Neural cell (in vitro differentiated cells): ENCODE results near the gene MRPL34. TPM values are rescaled to one million over a fixed set of nuclear protein-coding genes. Genes with fewer than 3 reads are reported as not detected.

Source experiments
- H2AFZ ChIP-seq: fragments of 200-600, 300-800 bp; sonication (generic), shearing (Covaris generic); 2 replicates; pipeline ENCODE4 v1.6.0; 2014; ENCODE audit warnings: low read depth, mild to moderate bottlenecking, antibody characterized with exemption, low read length, moderate library complexity
- H3F3A ChIP-seq: fragments of 200-600 bp; shearing (Covaris generic); 2 replicates; pipeline ENCODE4 v1.6.1; 2016; ENCODE audit warnings: mild to moderate bottlenecking, moderate library complexity, mixed read lengths, antibody characterized with exemption, low read length; ENCODE audit not compliant: insufficient read depth, poor library complexity, severe bottlenecking
- H3K27ac ChIP-seq: fragments of 200-600, 300-800 bp; sonication (generic), shearing (Covaris generic); 2 replicates; pipeline ENCODE4 v1.5.1; 2014; ENCODE audit warnings: mild to moderate bottlenecking, low read length, moderate library complexity
- H3K27me3 ChIP-seq: fragments of 300-800, 200-600 bp; sonication (generic), shearing (Covaris generic); 2 replicates; pipeline ENCODE4 v1.6.0; 2014; ENCODE audit warnings: mild to moderate bottlenecking, low read depth, low read length, moderate library complexity; ENCODE audit not compliant: insufficient read depth
- H3K36me3 ChIP-seq: fragments of 300-800, 200-600 bp; sonication (generic), shearing (Covaris generic); 2 replicates; pipeline ENCODE4 v1.5.1; 2014; ENCODE audit warnings: mild to moderate bottlenecking, antibody characterized with exemption, low read length, moderate library complexity; ENCODE audit not compliant: insufficient read depth
- H3K4me2 ChIP-seq: fragments of 300-800, 200-600 bp; sonication (generic), shearing (Covaris generic); 2 replicates; pipeline ENCODE4 v1.6.0; 2014; ENCODE audit warnings: mild to moderate bottlenecking, low read length
- H3K4me3 ChIP-seq: fragments of 300-800, 200-600 bp; sonication (generic), shearing (Covaris generic); 2 replicates; pipeline ENCODE4 v1.5.1; 2014; ENCODE audit warnings: mild to moderate bottlenecking, low read length, moderate library complexity
- H3K79me2 ChIP-seq: fragments of 200-600 bp; shearing (Covaris generic); replicated peaks from 2 replicates; pipeline ENCODE4 v1.6.0; 2014; ENCODE audit warnings: mild to moderate bottlenecking, low read length, moderate library complexity; ENCODE audit not compliant: insufficient read depth
- H3K9ac ChIP-seq: fragments of 300-800, 200-600 bp; sonication (generic), shearing (Covaris generic); 2 replicates; pipeline ENCODE4 v1.6.1; 2016; ENCODE audit warnings: mild to moderate bottlenecking, low read length, mixed read lengths
- H3K9me2 ChIP-seq: fragments of 200-600 bp; shearing (Covaris generic); 2 replicates; pipeline ENCODE4 v1.6.1; 2016; ENCODE audit warnings: mild to moderate bottlenecking, low read length, mixed read lengths; ENCODE audit not compliant: insufficient read depth
- H3K9me3 ChIP-seq: fragments of 200-600, 300-800 bp; sonication (generic), shearing (Covaris generic); 2 replicates; pipeline ENCODE4 v1.6.1; 2016; ENCODE audit warnings: mild to moderate bottlenecking, mixed run types, low read length, moderate library complexity, mixed read lengths
- H4K20me1 ChIP-seq: fragments of 200-600 bp; shearing (Covaris generic); 2 replicates; pipeline ENCODE4 v1.6.1; 2016; ENCODE audit warnings: mild to moderate bottlenecking, mixed run types; ENCODE audit not compliant: insufficient read depth
- EP300 ChIP-seq: fragments of 450-650 bp; conservative IDR thresholded peaks from 2 replicates; pipeline ENCODE4 v1.6.1; 2014; ENCODE audit warnings: antibody characterized with exemption, mild to moderate bottlenecking, moderate library complexity; ENCODE audit not compliant: poor library complexity, severe bottlenecking
- EZH2 ChIP-seq: fragments of 200-600, 300-800 bp; shearing (Covaris generic), sonication (generic); IDR thresholded peaks from 2 replicates; pipeline ENCODE4 v1.6.1; 2014; ENCODE audit warnings: antibody characterized with exemption, low read length, borderline replicate concordance, mild to moderate bottlenecking; ENCODE audit not compliant: insufficient read depth, poor library complexity, severe bottlenecking
- MXI1 ChIP-seq: fragments of 450-650 bp; conservative IDR thresholded peaks from 2 replicates; pipeline ENCODE4 v1.6.1; 2014; ENCODE audit warnings: antibody characterized with exemption, mild to moderate bottlenecking; ENCODE audit not compliant: poor library complexity, severe bottlenecking
- POLR2AphosphoS5 ChIP-seq: IDR thresholded peaks from 2 replicates; pipeline ENCODE4 v1.6.1; 2012
- RAD21 ChIP-seq: fragments of 450-650 bp; conservative IDR thresholded peaks from 2 replicates; pipeline ENCODE4 v1.6.1; 2014; ENCODE audit warnings: antibody characterized with exemption, mild to moderate bottlenecking, moderate library complexity
- SMC3 ChIP-seq: fragments of 450-650 bp; conservative IDR thresholded peaks from 2 replicates; pipeline ENCODE4 v1.6.1; 2014; ENCODE audit warnings: antibody characterized with exemption, mild to moderate bottlenecking, moderate library complexity; ENCODE audit not compliant: poor library complexity
- TAF1 ChIP-seq: IDR thresholded peaks from 2 replicates; pipeline ENCODE4 v1.6.1; 2012; ENCODE audit warnings: low read depth
- polyA plus RNA-seq: library from polyadenylated mRNA; depleted of rRNA; stranded (reverse); fragments of >200 nt; gene quantifications from 2 replicates; pipeline ENCODE4 v1.2.3, GENCODE V29; 2014
- TF ChIP-seq, protein P1 (sequence below): IDR thresholded peaks from 2 replicates; pipeline ENCODE4 v1.6.1; 2012; ENCODE audit warnings: borderline replicate concordance
- TF ChIP-seq, protein P2 (sequence below): fragments of 450-650 bp; IDR thresholded peaks from 2 replicates; pipeline ENCODE4 v1.5.1; 2014; ENCODE audit warnings: antibody characterized with exemption, mild to moderate bottlenecking, moderate library complexity; ENCODE audit not compliant: poor library complexity, severe bottlenecking

The MRPL34 gene
- polyA plus RNA-seq, 1 donor from 2014 or later: 61.7 TPM

DNA sequence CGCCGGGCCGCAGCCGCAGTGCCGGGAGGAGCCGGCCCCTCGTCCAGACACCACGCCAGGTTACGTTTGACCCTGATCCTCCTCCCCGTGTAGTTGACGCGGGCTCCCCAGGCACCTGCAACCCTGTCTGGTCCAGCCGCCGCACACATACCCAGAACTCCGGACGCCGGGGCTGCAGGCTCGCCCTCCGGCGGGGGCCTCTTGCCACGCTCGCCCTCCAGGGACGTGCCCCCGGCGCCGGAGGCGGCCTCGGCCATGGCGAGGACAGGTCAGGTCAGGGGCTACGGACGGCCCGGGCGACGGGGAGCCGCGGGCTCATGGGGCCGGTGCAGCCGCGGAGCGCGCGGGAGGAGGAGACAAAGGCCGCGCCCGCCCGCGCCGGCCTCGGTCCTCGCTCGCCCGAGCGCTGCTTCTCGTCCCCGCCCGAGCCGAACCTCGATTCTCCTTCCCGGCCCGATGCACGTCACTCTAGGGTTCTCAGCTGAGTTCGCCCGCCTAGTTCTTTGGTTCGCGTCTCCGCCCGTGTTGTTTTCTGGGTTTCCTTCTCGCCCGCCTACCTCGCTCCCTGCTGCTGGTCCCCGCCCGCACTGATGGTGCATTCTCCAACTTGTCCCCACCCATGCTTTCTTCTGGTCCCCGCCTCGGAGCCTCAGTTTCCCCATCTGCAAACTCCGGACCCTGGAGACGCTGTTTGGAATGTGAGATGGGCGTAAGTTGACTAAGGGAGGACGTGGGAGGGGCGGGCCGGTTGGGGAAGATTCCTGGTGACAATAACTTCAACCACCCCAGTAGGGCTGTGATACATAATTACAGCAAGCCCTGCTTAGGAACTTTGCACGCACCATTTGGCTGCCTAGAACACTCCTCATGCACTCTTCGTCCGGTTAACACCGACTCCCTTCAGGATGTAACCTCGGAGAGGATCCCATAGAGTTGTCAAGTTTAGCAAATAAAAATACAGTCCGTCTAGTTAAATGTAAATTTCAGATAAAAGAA, 29.0 kb downstream of the MRPL34 start, which contains the start of gene ANO8:
TSS of gene ANO8 (minus strand) at position 442 of the 996 bp plus-strand sequence. CDS start at position 257, 185 bp downstream.
- Histone ChIP-seq H3K79me2 (peaks cover 7% of the 10 kb centered on the region), H3K36me3 (no peaks in the 10 kb centered on the region), H3F3A (peaks cover 6% of the 10 kb centered on the region), H3K4me3 (peak within 1 kb of the TSS; percentile 91), H4K20me1 (no peaks in the 10 kb centered on the region), H3K9me3 (no peaks in the 10 kb centered on the region), H2AFZ (peak within 1 kb of the TSS; percentile 80), H3K4me2 (peak within 1 kb of the TSS; percentile 49), H3K9ac (peak within 1 kb of the TSS; percentile 94), H3K9me2 (no peaks in the 10 kb centered on the region), H3K27me3 (no peaks in the 10 kb centered on the region), H3K27ac (peak within 1 kb of the TSS; percentile 76)
- TF ChIP-seq RAD21 (no peak), POLR2AphosphoS5 (peak; percentile 81), EZH2 (no peak), TAF1 (no peak), EP300 (peak; percentile 45), MXI1 (peak; percentile 69), SMC3 (no peak)
- TF ChIP-seq, protein P1, sequence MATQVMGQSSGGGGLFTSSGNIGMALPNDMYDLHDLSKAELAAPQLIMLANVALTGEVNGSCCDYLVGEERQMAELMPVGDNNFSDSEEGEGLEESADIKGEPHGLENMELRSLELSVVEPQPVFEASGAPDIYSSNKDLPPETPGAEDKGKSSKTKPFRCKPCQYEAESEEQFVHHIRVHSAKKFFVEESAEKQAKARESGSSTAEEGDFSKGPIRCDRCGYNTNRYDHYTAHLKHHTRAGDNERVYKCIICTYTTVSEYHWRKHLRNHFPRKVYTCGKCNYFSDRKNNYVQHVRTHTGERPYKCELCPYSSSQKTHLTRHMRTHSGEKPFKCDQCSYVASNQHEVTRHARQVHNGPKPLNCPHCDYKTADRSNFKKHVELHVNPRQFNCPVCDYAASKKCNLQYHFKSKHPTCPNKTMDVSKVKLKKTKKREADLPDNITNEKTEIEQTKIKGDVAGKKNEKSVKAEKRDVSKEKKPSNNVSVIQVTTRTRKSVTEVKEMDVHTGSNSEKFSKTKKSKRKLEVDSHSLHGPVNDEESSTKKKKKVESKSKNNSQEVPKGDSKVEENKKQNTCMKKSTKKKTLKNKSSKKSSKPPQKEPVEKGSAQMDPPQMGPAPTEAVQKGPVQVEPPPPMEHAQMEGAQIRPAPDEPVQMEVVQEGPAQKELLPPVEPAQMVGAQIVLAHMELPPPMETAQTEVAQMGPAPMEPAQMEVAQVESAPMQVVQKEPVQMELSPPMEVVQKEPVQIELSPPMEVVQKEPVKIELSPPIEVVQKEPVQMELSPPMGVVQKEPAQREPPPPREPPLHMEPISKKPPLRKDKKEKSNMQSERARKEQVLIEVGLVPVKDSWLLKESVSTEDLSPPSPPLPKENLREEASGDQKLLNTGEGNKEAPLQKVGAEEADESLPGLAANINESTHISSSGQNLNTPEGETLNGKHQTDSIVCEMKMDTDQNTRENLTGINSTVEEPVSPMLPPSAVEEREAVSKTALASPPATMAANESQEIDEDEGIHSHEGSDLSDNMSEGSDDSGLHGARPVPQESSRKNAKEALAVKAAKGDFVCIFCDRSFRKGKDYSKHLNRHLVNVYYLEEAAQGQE: no peak
- TF ChIP-seq, protein P2, sequence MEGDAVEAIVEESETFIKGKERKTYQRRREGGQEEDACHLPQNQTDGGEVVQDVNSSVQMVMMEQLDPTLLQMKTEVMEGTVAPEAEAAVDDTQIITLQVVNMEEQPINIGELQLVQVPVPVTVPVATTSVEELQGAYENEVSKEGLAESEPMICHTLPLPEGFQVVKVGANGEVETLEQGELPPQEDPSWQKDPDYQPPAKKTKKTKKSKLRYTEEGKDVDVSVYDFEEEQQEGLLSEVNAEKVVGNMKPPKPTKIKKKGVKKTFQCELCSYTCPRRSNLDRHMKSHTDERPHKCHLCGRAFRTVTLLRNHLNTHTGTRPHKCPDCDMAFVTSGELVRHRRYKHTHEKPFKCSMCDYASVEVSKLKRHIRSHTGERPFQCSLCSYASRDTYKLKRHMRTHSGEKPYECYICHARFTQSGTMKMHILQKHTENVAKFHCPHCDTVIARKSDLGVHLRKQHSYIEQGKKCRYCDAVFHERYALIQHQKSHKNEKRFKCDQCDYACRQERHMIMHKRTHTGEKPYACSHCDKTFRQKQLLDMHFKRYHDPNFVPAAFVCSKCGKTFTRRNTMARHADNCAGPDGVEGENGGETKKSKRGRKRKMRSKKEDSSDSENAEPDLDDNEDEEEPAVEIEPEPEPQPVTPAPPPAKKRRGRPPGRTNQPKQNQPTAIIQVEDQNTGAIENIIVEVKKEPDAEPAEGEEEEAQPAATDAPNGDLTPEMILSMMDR: no peak

DNA sequence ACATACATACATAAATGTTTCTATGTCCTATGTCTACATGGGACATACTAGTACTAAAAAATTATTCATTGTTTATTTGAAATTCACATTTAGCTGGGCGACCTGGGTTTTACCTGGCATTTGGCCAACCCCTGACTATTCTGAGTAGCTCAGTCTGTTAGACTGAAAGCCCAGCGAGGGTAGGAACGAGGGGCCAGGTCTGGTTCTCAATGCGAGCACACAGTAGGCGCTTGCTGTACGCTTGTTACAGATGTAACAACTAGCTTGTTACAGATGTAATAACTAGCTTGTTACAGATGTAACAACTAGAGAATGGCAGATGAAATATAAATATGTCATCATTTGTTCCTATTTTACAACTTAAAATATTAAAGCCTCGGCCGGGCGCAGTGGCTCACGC, 29.9 kb downstream of the MRPL34 start:
- Histone ChIP-seq H3K36me3 (no peaks in the 10 kb centered on the region), H3K4me3 (no peak overlapping the region), H3K9ac (no peak overlapping the region), H3K9me2 (no peaks in the 10 kb centered on the region), H2AFZ (no peak overlapping the region), H3K4me2 (no peak overlapping the region), H3K27me3 (no peaks in the 10 kb centered on the region), H3K9me3 (no peaks in the 10 kb centered on the region), H3K79me2 (peaks cover 7% of the 10 kb centered on the region), H3F3A (peaks cover 6% of the 10 kb centered on the region), H3K27ac (no peak overlapping the region), H4K20me1 (no peaks in the 10 kb centered on the region)
- TF ChIP-seq MXI1 (no peak), POLR2AphosphoS5 (no peak), EZH2 (no peak), SMC3 (no peak), TAF1 (no peak)
- TF ChIP-seq, protein P2: no peak
